GM12878 (cell line): Measurements from ENCODE around the gene HDHD3. TPM values are rescaled to one million over a fixed set of nuclear protein-coding genes. Genes with fewer than 3 reads are reported as not detected.

Source experiments
- ATAC-seq: fragments of 200-7000 bp; cut with Tn5 transposase; 3 replicates; pipeline ENCODE4 v1.9.1; 2020; ENCODE audit warnings: mild to moderate bottlenecking, moderate library complexity
- BruUV-seq: library from RNA; stranded (reverse); fragments of 400-500 nt; replicated peaks from 2 replicates; lab custom pipeline; 2021; lab: Mats Ljungman, UMichigan
- CTCF ChIA-PET: fragments of 300-600 bp; sonication (Branson Sonifier 250); formaldehyde crosslinking; extraction: SDS; loops from one replicate; lab custom pipeline; 2021; ENCODE audit warnings: inconsistent platforms; lab: Yijun Ruan, JAX
- POLR2A ChIA-PET: fragments of 350-600 bp; formaldehyde crosslinking; extraction: SDS; loops from one replicate; lab custom pipeline; 2021; ENCODE audit warnings: inconsistent platforms; lab: Charles Lee
- RAD21 ChIA-PET: fragments of 300-600 bp; sonication (Branson Sonifier 250); formaldehyde crosslinking; loops from one replicate; lab custom pipeline; 2023; ENCODE audit warnings: antibody characterized with exemption; ENCODE audit not compliant: unreplicated experiment; lab: Charles Lee
- SMC1A ChIA-PET: fragments of 300-600 bp; sonication (Branson Sonifier 250); formaldehyde crosslinking; loops from one replicate; lab custom pipeline; 2023; ENCODE audit not compliant: unreplicated experiment, uncharacterized antibody; lab: Charles Lee
- DNase-seq: peaks from one replicate; pipeline ENCODE4 v3.0.0-alpha.2; 2011; ENCODE audit warnings: low read depth, low spot score
- FAIRE-seq: peaks from 3 replicates; lab custom pipeline; 2011; peaks lifted over from hg19 to GRCh38; lab: Jason Lieb, UNC
- H2AFZ ChIP-seq: 2 replicates; pipeline ENCODE4 v1.6.0; 2011; ENCODE audit warnings: low read depth, low read length, control low read depth; ENCODE audit not compliant: control insufficient read depth
- H3K27ac ChIP-seq: 2 replicates; pipeline ENCODE4 v1.5.1; 2011; ENCODE audit warnings: control low read depth; ENCODE audit not compliant: control insufficient read depth, insufficient read depth
- H3K27me3 ChIP-seq, 2 experiments: replicated peaks in 1 of 2; 2 replicates each; pipeline versions ENCODE4 v1.6.0 to v1.6.1; 2011; ENCODE audit warnings: low read length in 1 of 2; ENCODE audit not compliant: control insufficient read depth in 2 of 2, insufficient read depth in 2 of 2
- H3K36me3 ChIP-seq, 2 experiments: 2 replicates each; pipeline ENCODE4 v1.5.1; 2011; ENCODE audit warnings: low read length in 1 of 2; ENCODE audit not compliant: control insufficient read depth in 2 of 2, insufficient read depth in 2 of 2
- H3K4me1 ChIP-seq: 2 replicates; pipeline ENCODE4 v1.6.1; 2011; ENCODE audit warnings: mild to moderate bottlenecking, low read length, moderate library complexity, mixed read lengths; ENCODE audit not compliant: control insufficient read depth, insufficient read depth
- H3K4me2 ChIP-seq: 2 replicates; pipeline ENCODE4 v1.6.0; 2011; ENCODE audit warnings: control low read depth; ENCODE audit not compliant: control insufficient read depth, insufficient read depth
- H3K4me3 ChIP-seq: fragments of 200-600 bp; sonication (generic); 2 replicates; pipeline ENCODE4 v1.5.1; 2016
- H3K79me2 ChIP-seq: 2 replicates; pipeline ENCODE4 v1.6.0; 2011; ENCODE audit warnings: low read length; ENCODE audit not compliant: control insufficient read depth, insufficient read depth
- H3K9ac ChIP-seq: 2 replicates; pipeline ENCODE4 v1.8.0; 2011; ENCODE audit warnings: low read length, control low read depth, mixed read lengths; ENCODE audit not compliant: control insufficient read depth, insufficient read depth
- H3K9me3 ChIP-seq: replicated peaks from 3 replicates; pipeline ENCODE4 v1.5.1; 2011; ENCODE audit warnings: mild to moderate bottlenecking, low read length; ENCODE audit not compliant: control insufficient read depth, insufficient read depth
- H4K20me1 ChIP-seq: 2 replicates; pipeline ENCODE4 v1.6.0; 2011; ENCODE audit not compliant: control insufficient read depth, insufficient read depth
- CUX1 ChIP-seq: IDR thresholded peaks from 2 replicates; pipeline ENCODE4 v1.6.1; 2012; ENCODE audit warnings: improper control_type of control experiment, low read depth, low read length; ENCODE audit not compliant: insufficient replicate concordance
- FOXK2 ChIP-seq: fragments of 450-650 bp; IDR thresholded peaks from 2 replicates; pipeline ENCODE4 v1.6.1; 2017; ENCODE audit warnings: mild to moderate bottlenecking, moderate library complexity
- HDAC2 ChIP-seq: fragments of 200-600 bp; sonication (generic); IDR thresholded peaks from 2 replicates; pipeline ENCODE4 v1.6.1; 2017
- KLF5 ChIP-seq: fragments of 450-650 bp; IDR thresholded peaks from 2 replicates; pipeline ENCODE4 v1.6.1; 2014; ENCODE audit warnings: mild to moderate bottlenecking; ENCODE audit not compliant: partially characterized antibody
- MEF2B ChIP-seq: fragments of 450-650 bp; IDR thresholded peaks from 2 replicates; pipeline ENCODE4 v1.6.1; 2018; ENCODE audit warnings: mild to moderate bottlenecking, moderate library complexity; ENCODE audit not compliant: partially characterized antibody, poor library complexity, severe bottlenecking
- NFYB ChIP-seq: IDR thresholded peaks from 2 replicates; pipeline ENCODE4 v1.6.1; 2011; ENCODE audit warnings: low read depth, mild to moderate bottlenecking, low read length, improper control_type of control experiment, moderate library complexity; ENCODE audit not compliant: insufficient read depth
- PBX3 ChIP-seq: IDR thresholded peaks from 2 replicates; pipeline ENCODE4 v1.6.1; 2011; ENCODE audit warnings: mild to moderate bottlenecking, low read depth, low read length, moderate library complexity; ENCODE audit not compliant: insufficient replicate concordance
- TARDBP ChIP-seq: IDR thresholded peaks from 2 replicates; pipeline ENCODE4 v1.6.1; 2016; ENCODE audit warnings: borderline replicate concordance
- USF2 ChIP-seq: IDR thresholded peaks from 2 replicates; pipeline ENCODE4 v1.6.1; 2011; ENCODE audit warnings: low read depth, low read length, improper control_type of control experiment, borderline replicate concordance
- ZBED1 ChIP-seq: IDR thresholded peaks from 2 replicates; pipeline ENCODE4 v1.6.1; 2016; ENCODE audit warnings: borderline replicate concordance
- WGBS: methylation state at CpG from one replicate; pipeline ENCODE4 v1.1.6; 2016; ENCODE audit warnings: low lambda C conversion rate; ENCODE audit not compliant: insufficient replicate concordance, insufficient coverage; ENCODE audit errors: missing lambda C conversion rate; 5-methylcytosine and 5-hydroxymethylcytosine counted together
- in situ Hi-C: fragments of 300-500 bp; cut with MboI; formaldehyde crosslinking; loops from 9 replicates; pipeline ENCODE4 v1.14.3; 2018; ENCODE audit warnings: mixed read lengths
- intact Hi-C: fragments of 100-400 bp; cut with micrococcal nuclease; formaldehyde crosslinking; loops from one replicate; pipeline ENCODE4 v1.14.2; 2022; ENCODE audit not compliant: unreplicated experiment
- polyA plus RNA-seq, 11 experiments: library from polyadenylated mRNA; depleted of rRNA in 4 of 11; unstranded in 6 of 11; stranded (reverse) in 5 of 11; fragments of >200 nt; fragmentation: Nextera tagmentation in 4 of 11; fragmentation: Illumina TruSeq in 1 of 11; extraction: Ambion mirVana in 4 of 11; extraction: Trizol in 1 of 11; gene quantifications; 1 replicate in 1 of 11; 2 replicates in 10 of 11; pipeline versions ENCODE4 v1.2.1 to v1.2.3, GENCODE V29; 2011 to 2016; ENCODE audit warnings: inconsistent platforms in 2 of 11, missing spikeins in 2 of 11, low read depth in 1 of 11
- total RNA-seq, 4 experiments: library from RNA; depleted of rRNA in 3 of 4; stranded (reverse); fragments of >200 nt in 3 of 4; fragmentation: Illumina TruSeq in 1 of 4; extraction: Trizol in 1 of 4; gene quantifications; 2 replicates each; pipeline versions ENCODE4 v1.2.1 to v1.2.3, GENCODE V29; 2013 to 2021

The HDHD3 gene
- total and polyA plus RNA-seq, 10 of the 15 experiments (the other 5 are each of a cell fraction or from before 2014, with no cell fraction given): 1.3 to 29.4 (median 17.9) TPM

GRCh38 chr9:113326230-113326629, 50.6 kb downstream of the HDHD3 start:
- H3K9me3 ChIP-seq: no peaks in the 10 kb centered on the region
- H3K4me3 ChIP-seq: no peak overlapping the region
- ChIA-PET CTCF (no interaction called here), POLR2A (no interaction called here), SMC1A (no interaction called here), RAD21 (no interaction called here)
- intact Hi-C loops: no loop called here
- 43% methylated on average over 4 of the region's 4 CpGs for WGBS
- no peaks in the 10 kb centered on the region for H3K36me3 ChIP-seq
- ATAC-seq (no peak), FAIRE-seq (no peak), DNase-seq (no peak)
- H3K9ac ChIP-seq: no peak overlapping the region
- TF ChIP-seq USF2 (no peak), TARDBP (no peak), KLF5 (no peak), ZBED1 (no peak), CUX1 (no peak), NFYB (no peak), HDAC2 (no peak), FOXK2 (no peak), MEF2B (no peak), PBX3 (no peak)
- H3K4me1 ChIP-seq: 0 out of 2 replicates have a peak, but pooled peaks cover 2% of the 10 kb centered on the region
- no peaks in the 10 kb centered on the region for H4K20me1 ChIP-seq
- no peaks in the 10 kb centered on the region for H3K27me3 ChIP-seq
- H3K27ac ChIP-seq: no peak overlapping the region
- H2AFZ ChIP-seq: no peak overlapping the region
- H3K79me2 ChIP-seq: no peaks in the 10 kb centered on the region
- in situ Hi-C loops: no loop called here
- H3K4me2 ChIP-seq: no peak overlapping the region
- no TSS peak for BruUV-seq
